ENCODE data around the gene TAS1R3. TPM values are rescaled to one million over a fixed set of nuclear protein-coding genes. Genes with fewer than 3 reads are reported as not detected.

TAS1R3 gene
- total RNA-seq, 1 experiment from 2014 or later, result not detected

DNA sequence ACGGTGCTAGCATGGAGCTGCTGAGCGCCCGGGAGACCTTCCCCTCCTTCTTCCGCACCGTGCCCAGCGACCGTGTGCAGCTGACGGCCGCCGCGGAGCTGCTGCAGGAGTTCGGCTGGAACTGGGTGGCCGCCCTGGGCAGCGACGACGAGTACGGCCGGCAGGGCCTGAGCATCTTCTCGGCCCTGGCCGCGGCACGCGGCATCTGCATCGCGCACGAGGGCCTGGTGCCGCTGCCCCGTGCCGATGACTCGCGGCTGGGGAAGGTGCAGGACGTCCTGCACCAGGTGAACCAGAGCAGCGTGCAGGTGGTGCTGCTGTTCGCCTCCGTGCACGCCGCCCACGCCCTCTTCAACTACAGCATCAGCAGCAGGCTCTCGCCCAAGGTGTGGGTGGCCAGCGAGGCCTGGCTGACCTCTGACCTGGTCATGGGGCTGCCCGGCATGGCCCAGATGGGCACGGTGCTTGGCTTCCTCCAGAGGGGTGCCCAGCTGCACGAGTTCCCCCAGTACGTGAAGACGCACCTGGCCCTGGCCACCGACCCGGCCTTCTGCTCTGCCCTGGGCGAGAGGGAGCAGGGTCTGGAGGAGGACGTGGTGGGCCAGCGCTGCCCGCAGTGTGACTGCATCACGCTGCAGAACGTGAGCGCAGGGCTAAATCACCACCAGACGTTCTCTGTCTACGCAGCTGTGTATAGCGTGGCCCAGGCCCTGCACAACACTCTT, 1.1 kb downstream of the TAS1R3 start:
- DNase-seq (ENCODE audit: low read depth), result no peak
- in situ Hi-C loops (cut with HindIII; ENCODE audit: low pct_unique_long_range_greater_than_20kb, low sequenced_read_pairs), result no loop called here

DNA sequence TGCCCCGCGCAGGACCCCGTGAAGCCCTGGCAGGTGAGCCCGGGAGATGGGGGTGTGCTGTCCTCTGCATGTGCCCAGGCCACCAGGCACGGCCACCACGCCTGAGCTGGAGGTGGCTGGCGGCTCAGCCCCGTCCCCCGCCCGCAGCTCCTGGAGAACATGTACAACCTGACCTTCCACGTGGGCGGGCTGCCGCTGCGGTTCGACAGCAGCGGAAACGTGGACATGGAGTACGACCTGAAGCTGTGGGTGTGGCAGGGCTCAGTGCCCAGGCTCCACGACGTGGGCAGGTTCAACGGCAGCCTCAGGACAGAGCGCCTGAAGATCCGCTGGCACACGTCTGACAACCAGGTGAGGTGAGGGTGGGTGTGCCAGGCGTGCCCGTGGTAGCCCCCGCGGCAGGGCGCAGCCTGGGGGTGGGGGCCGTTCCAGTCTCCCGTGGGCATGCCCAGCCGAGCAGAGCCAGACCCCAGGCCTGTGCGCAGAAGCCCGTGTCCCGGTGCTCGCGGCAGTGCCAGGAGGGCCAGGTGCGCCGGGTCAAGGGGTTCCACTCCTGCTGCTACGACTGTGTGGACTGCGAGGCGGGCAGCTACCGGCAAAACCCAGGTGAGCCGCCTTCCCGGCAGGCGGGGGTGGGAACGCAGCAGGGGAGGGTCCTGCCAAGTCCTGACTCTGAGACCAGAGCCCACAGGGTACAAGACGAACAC, 1.8 kb downstream of the TAS1R3 start:
- in situ Hi-C loops (cut with HindIII; ENCODE audit: low pct_unique_long_range_greater_than_20kb, low sequenced_read_pairs), result no loop called here
- DNase-seq (ENCODE audit: low read depth), result no peak

DNA sequence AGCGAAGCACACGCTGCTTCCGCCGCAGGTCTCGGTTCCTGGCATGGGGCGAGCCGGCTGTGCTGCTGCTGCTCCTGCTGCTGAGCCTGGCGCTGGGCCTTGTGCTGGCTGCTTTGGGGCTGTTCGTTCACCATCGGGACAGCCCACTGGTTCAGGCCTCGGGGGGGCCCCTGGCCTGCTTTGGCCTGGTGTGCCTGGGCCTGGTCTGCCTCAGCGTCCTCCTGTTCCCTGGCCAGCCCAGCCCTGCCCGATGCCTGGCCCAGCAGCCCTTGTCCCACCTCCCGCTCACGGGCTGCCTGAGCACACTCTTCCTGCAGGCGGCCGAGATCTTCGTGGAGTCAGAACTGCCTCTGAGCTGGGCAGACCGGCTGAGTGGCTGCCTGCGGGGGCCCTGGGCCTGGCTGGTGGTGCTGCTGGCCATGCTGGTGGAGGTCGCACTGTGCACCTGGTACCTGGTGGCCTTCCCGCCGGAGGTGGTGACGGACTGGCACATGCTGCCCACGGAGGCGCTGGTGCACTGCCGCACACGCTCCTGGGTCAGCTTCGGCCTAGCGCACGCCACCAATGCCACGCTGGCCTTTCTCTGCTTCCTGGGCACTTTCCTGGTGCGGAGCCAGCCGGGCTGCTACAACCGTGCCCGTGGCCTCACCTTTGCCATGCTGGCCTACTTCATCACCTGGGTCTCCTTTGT, 2.6 kb downstream of the TAS1R3 start:
- in situ Hi-C loops (cut with HindIII; ENCODE audit: low pct_unique_long_range_greater_than_20kb, low sequenced_read_pairs), result no loop called here
- DNase-seq (ENCODE audit: low read depth), result no peak

DNA sequence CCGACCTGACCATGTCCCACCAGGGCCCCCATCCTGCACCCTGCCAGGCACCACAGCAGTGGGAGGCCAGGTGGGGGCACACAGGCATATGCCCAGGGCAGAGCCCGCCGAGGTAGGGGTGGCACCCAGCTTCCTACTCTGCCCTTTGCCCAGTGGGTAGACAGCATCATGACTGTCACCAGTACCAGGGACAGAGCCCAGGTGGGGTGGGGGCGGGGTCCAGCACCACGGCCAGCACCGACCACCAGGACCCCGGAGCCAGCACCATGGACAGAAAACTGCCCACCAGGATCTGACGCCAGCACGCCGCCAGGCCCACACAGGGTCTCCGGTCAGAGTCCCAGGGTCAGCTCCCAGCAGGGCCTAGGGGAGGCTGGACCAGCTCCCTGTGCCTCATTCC, 3.8 kb downstream of the TAS1R3 start:
- no peak for DNase-seq (ENCODE audit: low read depth)
- in situ Hi-C loops (cut with HindIII; ENCODE audit: low pct_unique_long_range_greater_than_20kb, low sequenced_read_pairs), result no loop called here

DNA sequence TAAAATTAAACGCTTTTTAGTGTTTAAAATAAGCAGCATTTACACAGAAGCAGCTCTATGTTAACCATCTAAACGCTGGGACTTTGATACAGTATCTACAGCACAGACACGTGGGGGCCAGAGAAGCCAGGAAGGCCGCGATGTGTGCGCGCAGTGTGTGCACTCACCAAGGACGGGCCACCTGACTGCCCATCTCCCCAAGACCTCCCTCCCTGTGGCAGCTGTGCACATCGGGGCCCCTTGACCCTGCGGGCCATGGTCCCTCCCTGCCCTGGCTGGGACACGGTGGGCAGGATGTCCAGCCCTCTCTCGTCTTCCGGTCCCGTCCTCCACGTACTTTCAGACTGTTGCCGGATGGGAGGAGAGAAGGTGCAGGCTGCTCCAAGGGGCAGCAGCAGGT, 4.2 kb downstream of the TAS1R3 start:
- in situ Hi-C loops (cut with HindIII; ENCODE audit: low pct_unique_long_range_greater_than_20kb, low sequenced_read_pairs), result no loop called here
- no peak for DNase-seq (ENCODE audit: low read depth)

DNA sequence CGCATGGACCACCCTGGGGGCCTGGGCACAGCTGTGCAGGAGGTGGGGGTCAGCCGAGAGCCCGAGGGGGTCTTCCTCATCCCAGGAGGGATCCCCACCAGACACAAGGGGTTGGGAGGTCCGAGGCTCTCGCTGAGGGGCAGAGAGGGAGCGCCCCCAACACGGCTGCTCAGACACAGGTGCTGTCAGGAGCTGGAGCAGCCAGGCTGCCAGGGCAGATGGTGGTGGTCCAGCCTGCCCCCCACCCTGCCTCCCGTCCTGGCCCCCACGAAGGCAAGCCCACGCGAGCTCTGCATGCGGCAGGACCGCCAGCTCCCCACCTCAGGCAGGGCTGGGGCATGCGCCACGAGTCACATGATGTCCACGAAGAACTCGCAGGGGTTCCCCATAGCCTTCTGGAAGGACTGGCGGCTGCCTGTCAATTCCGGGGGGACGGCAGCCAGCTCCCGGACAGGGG, 4.7 kb downstream of the TAS1R3 start:
- no peak for DNase-seq (ENCODE audit: low read depth)

DNA sequence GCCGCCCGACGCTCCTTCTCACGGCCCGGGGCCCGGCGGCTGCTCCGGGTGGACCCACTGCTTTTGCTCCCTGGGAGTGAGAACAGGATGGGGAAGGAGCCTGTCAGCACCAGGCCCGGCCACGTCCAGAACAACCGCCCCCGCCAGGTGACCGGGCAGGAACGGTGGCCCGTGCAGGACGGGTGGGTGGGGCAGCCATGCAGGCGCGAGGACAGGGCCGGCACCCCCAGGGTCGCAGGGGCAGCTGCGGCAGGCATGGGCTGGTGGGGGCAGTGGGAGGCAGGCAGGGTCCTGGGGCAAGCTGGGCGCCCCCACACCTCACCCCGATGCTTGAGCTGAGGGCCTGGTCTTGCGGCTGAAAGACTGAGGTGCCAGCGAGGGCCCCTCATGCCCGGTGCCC, 5.4 kb downstream of the TAS1R3 start:
- no peak for DNase-seq (ENCODE audit: low read depth)

More for the DNA sequence above, 4.7 kb downstream of the TAS1R3 start:
- in situ Hi-C loops (cut with HindIII; ENCODE audit: low pct_unique_long_range_greater_than_20kb, low sequenced_read_pairs), result no loop called here

DNA sequence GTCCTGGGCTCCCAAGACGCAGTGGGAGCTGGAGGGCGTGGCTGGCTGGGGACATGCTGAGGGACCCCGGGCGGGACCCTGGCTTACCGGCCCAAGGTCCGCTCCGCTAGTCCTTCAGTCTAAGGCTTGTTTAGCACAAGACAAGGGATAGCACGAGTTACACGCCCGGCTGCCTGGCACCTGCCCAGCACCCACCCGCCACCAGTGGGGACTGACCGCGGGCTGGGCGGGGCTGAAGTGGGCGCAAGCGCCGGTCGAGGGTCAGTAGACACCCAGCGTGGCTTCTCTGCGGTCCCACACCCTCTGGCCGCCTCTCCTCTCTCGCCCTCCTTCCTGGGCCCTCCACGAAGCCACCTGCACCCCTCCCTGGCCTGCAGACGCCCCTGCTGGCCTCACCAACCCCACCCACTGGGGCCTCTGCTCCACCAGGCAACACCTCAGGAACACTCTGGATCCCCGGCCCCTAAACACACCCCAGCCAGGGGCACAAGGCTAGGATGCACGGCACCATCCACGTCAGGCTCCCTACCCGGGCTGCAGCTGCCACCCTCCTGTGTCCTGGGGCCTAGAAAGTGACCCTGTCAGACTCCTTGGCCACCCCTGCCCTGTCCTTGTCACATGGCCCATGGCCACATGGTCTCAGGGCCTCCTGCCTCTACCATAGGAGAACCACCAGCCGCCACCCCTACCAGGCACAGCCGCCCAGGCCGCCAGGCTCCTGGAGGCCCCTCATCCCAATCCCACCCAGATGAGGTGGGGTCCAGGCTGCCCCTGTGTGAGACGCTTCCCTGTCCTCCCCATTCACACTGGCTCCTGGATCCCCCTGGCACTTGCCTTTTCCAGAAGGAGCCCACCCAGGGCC, 6.1 kb downstream of the TAS1R3 start:
- in situ Hi-C loops (cut with HindIII; ENCODE audit: low pct_unique_long_range_greater_than_20kb, low sequenced_read_pairs), result no loop called here
- DNase-seq (ENCODE audit: low read depth), result no peak

More for the DNA sequence above, 5.4 kb downstream of the TAS1R3 start:
- in situ Hi-C loops (cut with HindIII; ENCODE audit: low pct_unique_long_range_greater_than_20kb, low sequenced_read_pairs), result no loop called here

DNA sequence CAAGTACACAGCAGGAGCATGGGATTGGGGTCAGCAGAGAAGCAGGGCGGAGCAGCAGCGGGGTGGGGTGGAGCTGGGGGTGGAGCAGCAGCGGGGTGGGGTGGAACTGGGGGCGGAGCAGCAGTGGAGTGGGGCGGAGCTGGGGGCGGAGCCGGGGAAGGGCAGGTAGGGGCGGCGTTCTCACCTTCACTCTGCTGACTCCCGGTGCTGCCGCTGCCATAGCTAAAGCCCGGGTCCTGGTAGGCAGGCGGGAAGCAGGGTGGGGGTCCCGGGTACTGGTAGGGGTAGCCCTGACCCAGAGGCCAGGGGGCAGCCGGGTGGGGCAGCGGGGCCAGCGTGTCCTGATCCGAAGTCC, 6.7 kb downstream of the TAS1R3 start:
- no peak for DNase-seq (ENCODE audit: low read depth)
- in situ Hi-C loops (cut with HindIII; ENCODE audit: low pct_unique_long_range_greater_than_20kb, low sequenced_read_pairs), result no loop called here

DNA sequence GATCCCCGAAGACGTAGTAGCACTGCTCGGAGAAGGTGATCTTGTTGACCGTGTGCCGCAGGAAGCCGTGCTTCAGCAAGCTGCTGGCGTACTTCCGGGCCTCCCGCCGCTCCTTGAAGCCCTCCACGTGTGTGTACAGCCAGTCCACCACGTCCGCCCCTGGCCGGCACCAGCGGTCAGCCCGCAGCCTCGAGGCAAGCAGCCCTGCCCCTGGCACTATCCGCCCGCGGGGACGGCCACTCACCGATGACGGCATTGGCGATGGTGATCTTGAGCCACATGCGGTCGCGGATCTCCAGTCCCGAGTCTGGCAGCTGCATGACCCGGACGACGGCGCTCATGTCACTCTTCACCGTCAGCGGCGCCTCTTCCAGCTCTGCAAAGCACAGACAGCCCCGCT, 7.2 kb downstream of the TAS1R3 start:
- no peak for DNase-seq (ENCODE audit: low read depth)
- in situ Hi-C loops (cut with HindIII; ENCODE audit: low pct_unique_long_range_greater_than_20kb, low sequenced_read_pairs), result no loop called here

DNA sequence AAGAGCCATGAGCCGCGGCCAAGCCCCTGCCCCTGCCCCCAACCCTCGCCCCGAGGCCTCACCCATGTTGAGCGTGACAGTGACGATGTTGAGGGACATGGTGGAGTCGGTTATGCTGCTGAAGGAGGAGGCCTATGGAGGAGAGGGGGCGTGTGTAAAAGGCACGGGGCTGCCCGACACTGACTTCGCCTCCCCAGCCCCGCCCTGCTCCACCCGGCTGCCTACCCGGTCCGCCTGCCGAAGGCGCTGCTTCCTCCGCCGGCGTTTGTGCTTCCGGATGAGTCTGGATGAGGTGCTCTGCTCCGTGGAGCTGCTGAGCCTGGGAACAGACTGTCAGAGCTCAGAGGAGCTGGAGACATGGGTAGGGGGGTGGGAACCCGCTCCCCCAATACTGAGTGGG, 9.1 kb downstream of the TAS1R3 start:
- DNase-seq (ENCODE audit: low read depth), result no peak
- in situ Hi-C loops (cut with HindIII; ENCODE audit: low pct_unique_long_range_greater_than_20kb, low sequenced_read_pairs), result no loop called here

DNA sequence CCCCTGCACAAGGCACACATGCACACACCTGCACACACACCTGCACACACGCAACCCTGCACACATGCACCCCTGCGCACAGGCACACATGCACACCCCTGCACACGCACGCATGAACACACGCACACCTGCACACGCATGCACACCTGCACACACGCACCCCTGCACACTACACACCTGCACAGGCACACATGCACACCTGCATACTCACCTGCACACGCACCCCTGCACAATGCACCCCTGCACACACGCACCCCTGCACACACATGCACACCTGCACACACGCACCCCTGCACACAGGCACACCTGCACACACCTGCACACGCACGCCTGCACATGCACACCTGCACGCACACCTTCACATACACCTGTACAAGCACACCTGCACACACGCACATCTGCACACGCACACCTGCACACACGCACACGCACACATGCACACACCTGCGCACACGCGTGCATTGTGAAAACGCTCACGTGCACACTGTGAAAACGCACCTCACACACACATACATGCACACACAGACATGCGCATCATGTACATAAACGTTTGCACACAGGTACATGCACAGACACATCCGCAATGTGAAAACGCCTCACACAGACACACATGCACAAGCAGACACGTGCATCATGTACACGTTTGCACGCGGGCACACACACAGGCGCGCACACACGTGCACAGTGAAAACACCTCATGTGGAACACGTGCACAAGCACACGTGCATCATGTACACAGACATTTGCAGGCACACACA, 9.9 kb downstream of the TAS1R3 start:
- in situ Hi-C loops (cut with HindIII; ENCODE audit: low pct_unique_long_range_greater_than_20kb, low sequenced_read_pairs), result no loop called here
- no peak for DNase-seq (ENCODE audit: low read depth)

DNA sequence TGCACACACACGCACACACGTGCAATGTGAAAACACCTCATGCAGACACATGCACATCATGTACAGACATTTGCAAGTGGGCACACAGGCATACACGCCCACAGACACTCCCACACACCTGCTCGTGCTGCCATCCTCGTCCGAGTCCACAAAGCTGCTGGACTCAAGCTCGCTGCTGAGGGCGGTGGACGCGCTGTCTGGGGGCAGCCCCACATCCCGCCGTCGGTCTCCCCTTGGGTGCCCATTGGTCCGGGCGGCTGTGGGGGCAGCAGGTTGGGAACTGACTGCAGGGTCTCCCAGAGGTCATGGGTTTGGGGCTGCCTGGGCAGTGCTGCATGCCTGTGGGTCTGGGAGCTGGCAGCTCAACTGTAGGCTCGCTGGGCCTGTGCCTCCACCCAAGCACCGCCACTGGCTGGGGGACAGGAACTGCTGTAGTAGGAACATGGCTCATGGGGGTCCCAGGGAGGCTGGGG, 10.5 kb downstream of the TAS1R3 start:
- DNase-seq (ENCODE audit: low read depth), result no peak
- in situ Hi-C loops (cut with HindIII; ENCODE audit: low pct_unique_long_range_greater_than_20kb, low sequenced_read_pairs), result no loop called here

DNA sequence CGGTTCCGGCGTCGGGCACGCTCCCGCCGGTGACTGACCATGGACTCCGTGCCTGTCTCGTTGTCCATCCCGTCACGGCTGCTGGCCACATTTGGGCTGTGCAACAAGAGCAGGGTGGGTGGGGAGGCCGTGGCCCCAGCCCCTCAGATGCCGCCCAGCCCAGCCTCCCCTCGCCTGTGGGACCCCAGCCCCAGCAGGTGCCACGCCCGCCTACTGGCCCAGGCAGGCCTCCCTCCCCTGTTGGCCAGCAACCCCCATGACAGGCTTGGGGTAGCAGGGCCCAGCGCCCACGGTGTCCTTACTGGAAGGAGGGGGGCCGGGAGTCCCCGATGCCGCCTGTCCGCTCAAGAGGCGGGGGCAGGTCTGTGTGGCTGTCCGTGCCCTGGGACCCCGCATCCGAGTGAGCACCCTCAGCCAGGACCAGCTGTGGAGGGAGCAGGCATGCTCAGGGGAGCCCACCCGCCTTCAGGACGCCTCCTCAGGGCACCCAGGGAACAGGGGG, 11.0 kb downstream of the TAS1R3 start:
- in situ Hi-C loops (cut with HindIII; ENCODE audit: low pct_unique_long_range_greater_than_20kb, low sequenced_read_pairs), result no loop called here

DNA sequence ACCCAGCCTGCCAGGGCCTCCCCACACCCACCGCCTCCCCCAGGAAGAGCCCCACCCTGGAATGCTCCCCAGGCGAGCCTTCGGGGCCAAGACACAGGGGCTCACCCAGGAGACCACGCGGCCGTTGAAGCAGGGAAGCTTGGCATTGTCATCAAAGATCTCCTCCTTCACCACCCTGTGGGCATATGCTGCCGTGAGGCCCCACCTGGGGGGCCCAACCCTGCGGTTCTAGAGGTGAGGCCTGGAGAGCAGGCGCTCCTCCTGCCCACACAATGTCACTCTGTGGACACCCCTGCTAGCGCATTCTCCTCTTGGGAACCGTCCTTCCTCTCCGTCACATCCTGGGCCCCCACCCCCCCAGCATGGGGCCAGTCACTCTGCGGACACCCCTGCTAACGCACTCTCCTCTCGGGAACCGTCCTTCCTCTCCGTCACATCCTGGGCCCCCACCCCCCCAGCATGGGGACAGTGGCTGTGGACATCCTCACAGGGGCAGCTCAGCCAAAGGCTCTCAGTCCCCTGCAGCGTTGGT, 11.6 kb downstream of the TAS1R3 start:
- no peak for DNase-seq (ENCODE audit: low read depth)
- in situ Hi-C loops (cut with HindIII; ENCODE audit: low pct_unique_long_range_greater_than_20kb, low sequenced_read_pairs), result no loop called here

More for the DNA sequence above, 11.0 kb downstream of the TAS1R3 start:
- DNase-seq (ENCODE audit: low read depth), result no peak

DNA sequence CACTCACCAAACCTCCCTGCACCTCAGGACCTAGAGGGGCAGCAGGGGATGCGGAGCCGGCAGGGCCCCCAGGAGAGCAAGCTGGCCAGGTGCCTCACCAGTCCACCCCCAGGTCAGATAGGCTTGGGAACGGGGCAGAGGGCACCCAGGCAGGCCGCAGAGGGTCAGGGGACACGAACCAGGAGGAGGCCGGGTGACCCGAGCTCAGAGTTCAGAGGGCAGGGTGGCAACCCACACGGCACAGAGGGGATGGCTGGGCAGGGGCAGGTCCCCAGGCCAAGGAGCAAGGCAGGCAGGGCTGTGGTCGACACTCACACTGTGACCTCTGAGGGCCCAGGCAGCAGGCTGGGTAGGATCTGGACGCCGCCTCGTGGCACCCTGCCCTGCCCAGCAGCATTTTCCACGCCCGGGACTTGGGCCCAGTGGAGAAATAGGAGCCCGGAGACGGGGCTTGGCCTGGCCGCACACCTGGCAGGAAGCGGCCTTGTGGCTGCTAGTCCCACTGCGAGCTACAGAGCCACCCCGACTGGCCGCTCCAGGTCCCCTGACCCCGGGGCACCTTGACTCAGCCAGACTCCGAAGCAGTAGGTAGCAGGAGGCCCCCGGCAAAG, 12.8 kb downstream of the TAS1R3 start:
- DNase-seq (ENCODE audit: low read depth), result no peak
- in situ Hi-C loops (cut with HindIII; ENCODE audit: low pct_unique_long_range_greater_than_20kb, low sequenced_read_pairs), result no loop called here
